ENCODE measurements around the gene KRTAP22-2.

The KRTAP22-2 gene

DNA sequence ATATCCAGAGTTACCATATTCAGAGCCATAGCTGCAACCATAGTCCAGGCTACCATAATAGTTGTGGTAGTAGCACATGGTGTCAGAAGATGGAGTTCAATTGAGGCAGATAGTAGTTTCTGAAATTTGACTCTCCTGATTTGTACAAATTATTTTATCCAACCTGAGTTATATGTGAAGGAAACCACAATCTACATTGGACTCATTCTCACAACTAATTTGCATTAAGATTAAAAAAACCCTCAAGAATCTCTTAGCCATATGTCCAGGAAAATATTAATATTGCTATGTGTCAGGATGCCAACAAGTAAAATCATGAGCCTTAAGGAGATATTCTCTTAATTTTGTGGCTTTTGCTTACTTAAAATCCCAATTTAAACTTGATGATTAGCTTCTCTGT lies at the start of gene KRTAP22-2:
TSS of gene KRTAP22-2 (minus strand) at position 101 of the 400 bp plus-strand sequence.
- no peak within 1 kb of the TSS for H3K4me3 ChIP-seq (replicated peaks; ENCODE audit: low read depth, low read length)
- TF ChIP-seq, protein P1, sequence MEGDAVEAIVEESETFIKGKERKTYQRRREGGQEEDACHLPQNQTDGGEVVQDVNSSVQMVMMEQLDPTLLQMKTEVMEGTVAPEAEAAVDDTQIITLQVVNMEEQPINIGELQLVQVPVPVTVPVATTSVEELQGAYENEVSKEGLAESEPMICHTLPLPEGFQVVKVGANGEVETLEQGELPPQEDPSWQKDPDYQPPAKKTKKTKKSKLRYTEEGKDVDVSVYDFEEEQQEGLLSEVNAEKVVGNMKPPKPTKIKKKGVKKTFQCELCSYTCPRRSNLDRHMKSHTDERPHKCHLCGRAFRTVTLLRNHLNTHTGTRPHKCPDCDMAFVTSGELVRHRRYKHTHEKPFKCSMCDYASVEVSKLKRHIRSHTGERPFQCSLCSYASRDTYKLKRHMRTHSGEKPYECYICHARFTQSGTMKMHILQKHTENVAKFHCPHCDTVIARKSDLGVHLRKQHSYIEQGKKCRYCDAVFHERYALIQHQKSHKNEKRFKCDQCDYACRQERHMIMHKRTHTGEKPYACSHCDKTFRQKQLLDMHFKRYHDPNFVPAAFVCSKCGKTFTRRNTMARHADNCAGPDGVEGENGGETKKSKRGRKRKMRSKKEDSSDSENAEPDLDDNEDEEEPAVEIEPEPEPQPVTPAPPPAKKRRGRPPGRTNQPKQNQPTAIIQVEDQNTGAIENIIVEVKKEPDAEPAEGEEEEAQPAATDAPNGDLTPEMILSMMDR (IDR thresholded peaks at IDR 0.05; ENCODE audit: low read length, missing control alignments) = no peak
- no peak for DNase-seq (ENCODE audit: low read depth)

DNA sequence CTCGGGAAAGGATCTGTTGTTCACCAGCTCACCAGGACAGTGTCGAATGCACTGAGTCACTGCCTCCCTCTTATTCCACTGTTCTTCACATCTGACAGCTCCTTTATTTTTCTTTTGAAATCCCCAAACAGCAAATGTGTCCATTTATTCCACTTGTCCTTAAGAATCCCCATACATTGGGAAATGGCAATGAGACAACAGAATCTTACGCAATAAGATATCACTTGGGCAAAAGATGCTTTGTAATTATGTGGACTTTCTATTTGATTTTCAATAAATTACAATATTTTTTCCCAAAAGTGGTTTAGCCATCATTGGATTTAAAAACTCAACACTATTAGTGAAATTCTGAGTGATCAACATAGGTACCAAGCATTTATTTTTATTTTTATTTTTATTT lies 48.5 kb upstream of the KRTAP22-2 start:
- no peak overlapping the region for H3K4me3 ChIP-seq (replicated peaks; ENCODE audit: low read depth, low read length)
- DNase-seq (ENCODE audit: low read depth) = no peak
- TF ChIP-seq, protein P1 (IDR thresholded peaks at IDR 0.05; ENCODE audit: low read length, missing control alignments) = no peak

DNA sequence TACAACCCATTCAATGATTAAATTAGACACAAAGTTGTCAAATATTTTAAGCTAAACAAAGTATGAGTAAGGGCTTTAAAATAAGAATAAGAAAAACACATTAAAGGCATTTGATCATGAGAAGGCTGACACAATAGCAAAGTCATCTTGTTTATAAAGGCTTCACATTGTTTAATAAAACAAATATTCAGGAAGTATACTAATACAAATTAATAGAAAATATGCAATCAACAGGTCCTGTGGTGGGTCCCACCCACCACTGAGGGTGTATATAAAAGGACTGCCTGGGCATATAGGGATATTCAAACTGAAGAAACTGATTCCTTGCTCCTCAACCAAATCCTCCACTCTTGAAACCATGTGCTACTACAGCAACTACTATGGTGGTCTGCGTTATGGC lies 44.7 kb upstream of the KRTAP22-2 start, which contains the start of gene KRTAP20-2:
TSS of gene KRTAP20-2 (plus strand) at position 301 of the 400 bp plus-strand sequence. CDS start at position 359, 58 bp downstream.
- no peak within 1 kb of the TSS for H3K4me3 ChIP-seq (replicated peaks; ENCODE audit: low read depth, low read length)
- TF ChIP-seq, protein P1 (IDR thresholded peaks at IDR 0.05; ENCODE audit: low read length, missing control alignments) = no peak
- no peak for DNase-seq (ENCODE audit: low read depth)

DNA sequence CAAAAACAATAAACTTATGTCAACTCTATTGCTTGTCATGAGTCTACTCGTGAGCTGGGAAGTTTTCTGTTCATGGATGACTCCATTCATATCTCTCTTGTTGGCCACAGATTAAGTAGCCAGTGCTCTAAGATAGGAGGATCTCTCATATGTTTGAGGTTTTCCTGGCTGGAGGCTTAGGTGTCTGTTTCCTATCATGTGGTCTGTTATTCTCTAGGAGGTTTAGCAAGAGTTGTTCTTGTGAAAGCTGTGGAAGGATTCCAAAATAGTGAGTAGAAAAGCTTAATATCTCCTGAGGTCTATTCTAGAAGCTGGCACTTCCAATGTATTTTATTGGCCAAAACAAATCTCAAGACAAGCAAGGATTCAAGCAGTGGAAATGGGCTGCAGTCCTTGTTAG lies 39.0 kb upstream of the KRTAP22-2 start:
- DNase-seq (ENCODE audit: low read depth) = peak; percentile 4
- TF ChIP-seq, protein P1 (IDR thresholded peaks at IDR 0.05; ENCODE audit: low read length, missing control alignments) = no peak
- H3K4me3 ChIP-seq (replicated peaks; ENCODE audit: low read depth, low read length) = no peak overlapping the region

DNA sequence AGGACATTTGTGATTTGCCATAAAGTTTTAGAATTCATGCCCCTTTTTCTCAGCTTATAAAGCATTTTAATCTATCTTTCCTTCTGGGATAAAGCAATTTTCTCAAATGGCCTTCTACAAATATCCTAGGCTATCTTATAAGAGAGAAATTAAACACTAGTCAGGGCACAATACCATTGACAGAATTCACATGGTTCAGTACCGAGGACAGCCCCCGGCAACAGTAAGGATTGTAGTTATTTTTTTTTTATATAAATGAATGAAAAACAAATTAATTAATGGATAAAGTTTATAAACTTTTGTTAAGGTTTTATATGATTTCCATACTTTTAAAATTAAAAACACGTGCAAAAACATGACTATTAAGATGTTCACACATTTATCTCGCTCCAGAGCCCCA lies 37.9 kb upstream of the KRTAP22-2 start:
- DNase-seq (ENCODE audit: low read depth) = no peak
- no peak overlapping the region for H3K4me3 ChIP-seq (replicated peaks; ENCODE audit: low read depth, low read length)
- TF ChIP-seq, protein P1 (IDR thresholded peaks at IDR 0.05; ENCODE audit: low read length, missing control alignments) = no peak

DNA sequence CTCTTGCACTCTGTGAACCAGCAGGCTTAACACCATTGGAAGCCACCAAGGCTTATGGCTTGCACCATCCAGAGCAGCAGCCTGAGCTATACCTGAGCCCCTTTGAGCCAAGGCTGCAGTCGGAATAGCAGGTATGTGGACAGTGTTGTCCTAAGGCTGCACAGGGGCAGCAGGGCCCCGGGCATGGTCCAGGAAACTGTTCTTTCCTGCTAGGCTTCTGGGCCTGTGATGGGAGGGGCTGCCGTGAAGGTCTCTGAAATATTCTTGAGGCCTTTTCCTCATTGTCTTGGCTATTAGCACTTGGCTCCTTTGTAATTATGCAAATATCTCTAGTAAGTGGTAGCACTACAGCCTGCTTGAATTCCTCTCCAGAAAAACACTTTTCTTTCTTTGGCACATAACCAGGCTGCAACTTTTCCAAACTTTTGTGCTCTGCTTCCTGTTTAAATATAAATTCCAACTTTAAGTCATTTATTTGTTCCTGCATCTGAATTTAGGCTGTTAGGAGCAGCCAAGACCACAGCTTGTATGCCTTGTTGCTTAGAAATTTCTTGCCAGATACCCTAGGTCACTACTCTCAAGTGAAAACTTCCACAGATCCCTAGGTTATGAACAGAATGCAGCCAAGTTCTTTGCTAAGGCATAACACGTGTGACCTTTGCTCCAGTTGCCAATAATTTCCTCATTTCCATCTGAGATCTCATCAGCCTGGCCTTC lies 35.4 kb upstream of the KRTAP22-2 start:
- DNase-seq (ENCODE audit: low read depth) = no peak
- H3K4me3 ChIP-seq (replicated peaks; ENCODE audit: low read depth, low read length) = no peak overlapping the region
- TF ChIP-seq, protein P1 (IDR thresholded peaks at IDR 0.05; ENCODE audit: low read length, missing control alignments) = no peak

DNA sequence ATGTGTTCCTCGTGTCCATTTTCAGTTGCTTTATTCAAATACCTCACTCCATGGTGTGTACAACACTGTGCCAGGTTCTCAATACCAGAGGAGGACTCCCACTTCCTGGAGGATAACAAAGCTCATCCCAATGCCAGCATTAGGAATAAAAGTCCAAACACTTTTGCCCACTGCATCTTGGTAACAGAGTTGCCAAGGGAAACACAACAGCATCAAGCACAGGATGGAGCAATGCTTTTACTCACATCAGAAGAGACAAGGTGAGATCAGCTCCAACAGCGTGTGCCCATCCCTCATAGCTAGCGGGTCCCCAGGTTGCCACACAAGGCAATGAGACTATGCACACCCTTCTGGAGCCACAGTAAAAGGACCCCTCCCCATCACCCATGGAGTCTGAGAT lies 33.2 kb upstream of the KRTAP22-2 start:
- H3K4me3 ChIP-seq (replicated peaks; ENCODE audit: low read depth, low read length) = no peak overlapping the region
- no peak for DNase-seq (ENCODE audit: low read depth)
- TF ChIP-seq, protein P1 (IDR thresholded peaks at IDR 0.05; ENCODE audit: low read length, missing control alignments) = no peak

Data from fibroblast of pulmonary artery (primary cell).